H1 (cell line): ENCODE measurements around the gene SPARCL1. TPM values are rescaled to one million over a fixed set of nuclear protein-coding genes. Genes with fewer than 3 reads are reported as not detected.

Source experiments
- CTCF ChIA-PET: fragments of 300-600 bp; sonication (Branson Sonifier 250); formaldehyde crosslinking; loops from one replicate; lab custom pipeline; 2021; ENCODE audit not compliant: partially characterized antibody; lab: Charles Lee
- POLR2A ChIA-PET: fragments of 300-600 bp; sonication (Branson Sonifier 250); formaldehyde crosslinking; loops from one replicate; lab custom pipeline; 2021; ENCODE audit warnings: inconsistent platforms; ENCODE audit not compliant: partially characterized antibody; lab: Charles Lee
- DNase-seq, 2 experiments: peaks; one replicate each; pipeline versions ENCODE4 v3.0.0 to v3.0.0-alpha.2; 2010 to 2022; ENCODE audit warnings: low spot score in 2 of 2, low read depth in 1 of 2, mixed read lengths in 1 of 2
- FAIRE-seq: peaks from 2 replicates; lab custom pipeline; 2011; peaks lifted over from hg19 to GRCh38; lab: Jason Lieb, UNC
- H2AFZ ChIP-seq: 2 replicates; pipeline ENCODE4 v1.8.1; 2012; ENCODE audit warnings: low read length, inconsistent platforms
- H2AK5ac ChIP-seq: 2 replicates; pipeline ENCODE4 v1.6.1; 2013; ENCODE audit warnings: low read depth, low read length
- H2BK120ac ChIP-seq: replicated peaks from 2 replicates; pipeline ENCODE3; 2013; ENCODE audit warnings: low read depth, low read length, inconsistent platforms
- H2BK12ac ChIP-seq: 2 replicates; pipeline ENCODE4 v1.6.1; 2013; ENCODE audit warnings: low read depth, low read length
- H2BK15ac ChIP-seq: 2 replicates; pipeline ENCODE4 v1.6.1; 2013; ENCODE audit warnings: low read length
- H2BK20ac ChIP-seq: 2 replicates; pipeline ENCODE4 v1.6.1; 2013; ENCODE audit warnings: low read length
- H2BK5ac ChIP-seq: 2 replicates; pipeline ENCODE4 v1.6.1; 2013; ENCODE audit warnings: low read depth, low read length
- H3K14ac ChIP-seq: 2 replicates; pipeline ENCODE4 v1.6.1; 2013; ENCODE audit warnings: inconsistent platforms; ENCODE audit not compliant: insufficient read length
- H3K18ac ChIP-seq: 2 replicates; pipeline ENCODE4 v1.6.1; 2013; ENCODE audit warnings: low read length; ENCODE audit errors: extremely low read depth
- H3K23ac ChIP-seq: 2 replicates; pipeline ENCODE4 v1.6.1; 2013; ENCODE audit warnings: inconsistent platforms; ENCODE audit not compliant: insufficient read length
- H3K23me2 ChIP-seq: 2 replicates; pipeline ENCODE4 v1.6.1; 2013; ENCODE audit warnings: low read depth, low read length
- H3K27ac ChIP-seq: 2 replicates; pipeline ENCODE4 v1.6.1; 2011; ENCODE audit warnings: low read depth, low read length, inconsistent platforms
- H3K27me3 ChIP-seq, 4 experiments: replicated peaks in 1 of 4; 1 replicate in 1 of 4; 2 replicates in 3 of 4; pipeline versions ENCODE4 v1.6.1 to v1.8.1; 2011 to 2013; ENCODE audit warnings: low read length in 3 of 4, mild to moderate bottlenecking in 3 of 4, inconsistent platforms in 2 of 4, mixed read lengths in 2 of 4, moderate library complexity in 1 of 4; ENCODE audit not compliant: control insufficient read depth in 3 of 4, insufficient read depth in 3 of 4; ENCODE audit errors: extremely low read depth in 1 of 4
- H3K36me3 ChIP-seq, 4 experiments: 2 replicates each; pipeline versions ENCODE4 v1.6.1 to v1.8.1; 2011 to 2013; ENCODE audit warnings: mild to moderate bottlenecking in 4 of 4, low read length in 3 of 4, moderate library complexity in 2 of 4, control low read depth in 1 of 4, inconsistent platforms in 1 of 4; ENCODE audit not compliant: insufficient read depth in 4 of 4, control insufficient read depth in 2 of 4
- H3K4ac ChIP-seq: replicated peaks from 2 replicates; pipeline ENCODE3; 2013; ENCODE audit warnings: low read length, low read depth, mixed read lengths, inconsistent platforms; ENCODE audit not compliant: insufficient read length
- H3K4me1 ChIP-seq, 4 experiments: replicated peaks in 1 of 4; 1 replicate in 1 of 4; 2 replicates in 3 of 4; pipeline versions ENCODE4 v1.6.1 to v1.8.1; 2011 to 2013; ENCODE audit warnings: low read length in 3 of 4, inconsistent platforms in 2 of 4, mixed read lengths in 1 of 4; ENCODE audit not compliant: insufficient read depth in 4 of 4, control insufficient read depth in 3 of 4
- H3K4me2 ChIP-seq, 2 experiments: 2 replicates each; pipeline versions ENCODE4 v1.6.1 to v1.8.1; 2011 to 2013; ENCODE audit warnings: low read depth in 2 of 2, low read length in 2 of 2, control low read depth in 1 of 2, inconsistent platforms in 1 of 2, mild to moderate bottlenecking in 1 of 2; ENCODE audit not compliant: insufficient read depth in 1 of 2
- H3K4me3 ChIP-seq, 4 experiments: fragments of 200-600, 300-600 bp in 1 of 4; sonication (generic), shearing (Covaris generic), sonication (Bioruptor Twin) in 1 of 4; 2 replicates each; pipeline versions ENCODE4 v1.5.1 to v1.8.1; 2011 to 2016; ENCODE audit warnings: low read length in 4 of 4, low read depth in 3 of 4, control low read depth in 2 of 4, inconsistent platforms in 2 of 4, mild to moderate bottlenecking in 2 of 4, mixed read lengths in 1 of 4, moderate library complexity in 1 of 4; ENCODE audit not compliant: insufficient read depth in 2 of 4; ENCODE audit errors: extremely low read depth in 1 of 4
- H3K56ac ChIP-seq: replicated peaks from 2 replicates; pipeline ENCODE3; 2013; ENCODE audit warnings: low read depth, mild to moderate bottlenecking, mixed read lengths, low read length, inconsistent platforms; ENCODE audit not compliant: insufficient read length
- H3K79me1 ChIP-seq: 2 replicates; pipeline ENCODE4 v1.6.1; 2013; ENCODE audit warnings: low read depth, low read length, control low read depth
- H3K79me2 ChIP-seq, 2 experiments: 2 replicates each; pipeline versions ENCODE4 v1.6.1 to v1.8.1; 2012 to 2013; ENCODE audit warnings: low read length in 2 of 2, mild to moderate bottlenecking in 2 of 2, inconsistent platforms in 1 of 2; ENCODE audit not compliant: insufficient read depth in 2 of 2, control insufficient read depth in 1 of 2
- H3K9ac ChIP-seq, 4 experiments: replicated peaks in 1 of 4; 1 replicate in 1 of 4; 2 replicates in 3 of 4; pipeline versions ENCODE4 v1.6.1 to v1.8.1; 2011 to 2013; ENCODE audit warnings: low read depth in 3 of 4, low read length in 3 of 4, control low read depth in 2 of 4, mild to moderate bottlenecking in 2 of 4, moderate library complexity in 2 of 4, inconsistent platforms in 1 of 4; ENCODE audit errors: extremely low read depth in 1 of 4
- H3K9me3 ChIP-seq, 2 experiments: 2 replicates each; pipeline versions ENCODE4 v1.6.1 to v1.8.1; 2012 to 2013; ENCODE audit warnings: mild to moderate bottlenecking in 2 of 2, moderate library complexity in 2 of 2, control low read depth in 1 of 2, inconsistent platforms in 1 of 2, low read depth in 1 of 2, low read length in 1 of 2, mixed read lengths in 1 of 2; ENCODE audit not compliant: insufficient read depth in 2 of 2
- H4K20me1 ChIP-seq, 2 experiments: replicated peaks in 1 of 2; 2 replicates each; pipeline versions ENCODE3 to v1.8.1; 2011 to 2013; ENCODE audit warnings: inconsistent platforms in 2 of 2, low read length in 2 of 2, mild to moderate bottlenecking in 1 of 2; ENCODE audit not compliant: insufficient read depth in 2 of 2, control insufficient read depth in 1 of 2
- H4K5ac ChIP-seq: 2 replicates; pipeline ENCODE4 v1.6.1; 2013; ENCODE audit warnings: low read length, low read depth, mixed read lengths, inconsistent platforms; ENCODE audit not compliant: insufficient read length
- H4K8ac ChIP-seq: 2 replicates; pipeline ENCODE4 v1.8.0; 2013; ENCODE audit warnings: mild to moderate bottlenecking, moderate library complexity, low read length, inconsistent platforms; ENCODE audit not compliant: insufficient read depth; ENCODE audit errors: extremely low read depth
- H4K91ac ChIP-seq: replicated peaks from 2 replicates; pipeline ENCODE3; 2013; ENCODE audit warnings: low read length, mixed read lengths, inconsistent platforms; ENCODE audit not compliant: insufficient read length
- USF2 ChIP-seq: IDR thresholded peaks from 2 replicates; pipeline ENCODE4 v1.6.1; 2011; ENCODE audit warnings: low read length, improper control_type of control experiment
- WGBS, 2 experiments: shearing (Covaris generic) in 1 of 2; methylation state at CpG; one replicate each; pipeline versions ENCODE4 v1.1.6 to v1.1.7; 2013 to 2015; ENCODE audit warnings: low lambda C conversion rate in 2 of 2, mixed read lengths in 2 of 2, inconsistent platforms in 1 of 2, low coverage in 1 of 2, missing lambda C conversion rate in 1 of 2; ENCODE audit not compliant: insufficient replicate concordance in 2 of 2, insufficient coverage in 1 of 2, insufficient read length in 1 of 2; ENCODE audit errors: extremely low coverage in 1 of 2, missing lambda C conversion rate in 1 of 2; 5-methylcytosine and 5-hydroxymethylcytosine counted together
- polyA plus RNA-seq, 7 experiments: library from polyadenylated mRNA; depleted of rRNA in 3 of 7; stranded (reverse) in 5 of 7; unstranded in 2 of 7; fragments of >200 nt in 5 of 7; fragments of 200-250 nt in 2 of 7; gene quantifications; 1 replicate in 5 of 7; 2 replicates in 1 of 7; 4 replicates in 1 of 7; pipeline versions ENCODE4 v1.2.1 to v1.2.3, GENCODE V29; 2011 to 2013; ENCODE audit warnings: missing spikeins in 2 of 7, mixed read lengths in 2 of 7
- total RNA-seq: library from RNA; stranded (reverse); fragmentation: NEBNext Ultra II Directional; extraction: Animal tissue kit (Norgen Biotek cat#: 25700); gene quantifications from 2 replicates; pipeline ENCODE4 v1.2.1, GENCODE V29; 2021

The SPARCL1 gene
- total and polyA plus RNA-seq, 2 of the 8 experiments (the other 6 are each of a cell fraction or from before 2014, with no cell fraction given): 0.48 to 0.51 TPM

GRCh38 chr4:87547016-87547708 is 18.0 kb upstream of the SPARCL1 start:
- Histone ChIP-seq H3K14ac (no peak overlapping the region), H3K4me1 (peaks cover 0 to 3% (median 2%) of the 10 kb centered on the region in 4 experiments; a peak in 3 of 7 replicates), H2AFZ (no peak overlapping the region), H2AK5ac (no peak overlapping the region), H3K4ac (no peak overlapping the region), H4K8ac (no peak overlapping the region), H3K79me2 (no peaks in the 10 kb centered on the region), H3K27me3 (no peaks in the 10 kb centered on the region), H2BK15ac (no peak overlapping the region), H3K79me1 (no peaks in the 10 kb centered on the region), H3K27ac (no peak overlapping the region), H3K23ac (no peak overlapping the region), H4K20me1 (no peaks in the 10 kb centered on the region), H2BK20ac (no peak overlapping the region), H3K4me3 (no peak overlapping the region), H3K9me3 (no peaks in the 10 kb centered on the region), H3K56ac (no peak overlapping the region), H3K9ac (no peak overlapping the region), H3K23me2 (no peaks in the 10 kb centered on the region), H2BK120ac (no peak overlapping the region), H3K36me3 (no peaks in the 10 kb centered on the region), H3K4me2 (no peak overlapping the region), H2BK5ac (no peak overlapping the region), H4K5ac (no peak overlapping the region), H3K18ac (no peak overlapping the region), H4K91ac (no peak overlapping the region), H2BK12ac (no peak overlapping the region)
- no peak for TF ChIP-seq USF2
- FAIRE-seq (no peak), DNase-seq (no peak)
- ChIA-PET CTCF (no interaction called here), POLR2A (no interaction called here)
- 91% methylated on average over 5 of the region's 5 CpGs; no CpG with 5 or more reads in 1 of the 2 experiments for WGBS, 2 experiments
